ENCODE data around the gene CNTN4. TPM values are rescaled to one million over a fixed set of nuclear protein-coding genes. Genes with fewer than 3 reads are reported as not detected.

Gene CNTN4
- total and polyA plus RNA-seq, 2 experiments from 2014 or later: 0.91 to 4.0 TPM

GRCh38 chr3:2266606-2267005 is 167.9 kb downstream of the CNTN4 start (continued):
- no peak for TF ChIP-seq CTCF (conservative IDR thresholded peaks at IDR 0.05; ENCODE audit: low read depth in 2 of 2)
- no peak for TF ChIP-seq REST (IDR thresholded peaks at IDR 0.05; ENCODE audit: unreplicated experiment)
- no peak for TF ChIP-seq ZNF114 (CRISPR knock-in tag; IDR thresholded peaks at IDR 0.05)

- Mint-ChIP-seq H3K36me3 (ENCODE audit: low read depth) (peaks cover 14% of the 10 kb centered on the region; the same call in 2 of the 3 replicates), H3K4me3 (no peak overlapping the region), H3K4me1 (no peaks in the 10 kb centered on the region), H3K27me3 (ENCODE audit: insufficient read depth, low read depth, poor library complexity) (no peaks in the 10 kb centered on the region), H3K9me3 (peaks cover 88% of the 10 kb centered on the region), H3K27ac (no peak overlapping the region)
- no peak overlapping the region for H2AFZ ChIP-seq
- no peaks in the 10 kb centered on the region for H4K20me1 ChIP-seq (replicated peaks; ENCODE audit: insufficient read depth)
- no peaks in the 10 kb centered on the region for H3K4me1 ChIP-seq (ENCODE audit: insufficient read depth)
- H3K27ac ChIP-seq (ENCODE audit: low read depth): no peak overlapping the region
- H3K79me2 ChIP-seq (replicated peaks; ENCODE audit: insufficient read depth): no peaks in the 10 kb centered on the region
- H3K27me3 ChIP-seq (ENCODE audit: insufficient read depth): no peaks in the 10 kb centered on the region
- ATAC-seq (no peak), DNase-seq (ENCODE audit: low spot score) (peak; percentile 16)
- no peaks in the 10 kb centered on the region for H3F3A ChIP-seq (replicated peaks; ENCODE audit: low read depth)
- H3K9me2 ChIP-seq (ENCODE audit: insufficient read depth): no peaks in the 10 kb centered on the region
- no peaks in the 10 kb centered on the region; the same call in 1 of the 2 replicates for H3K36me3 ChIP-seq (ENCODE audit: insufficient read depth)
- no peak overlapping the region for H3K4me2 ChIP-seq
- no peak overlapping the region for H3K4me3 ChIP-seq
- TF ChIP-seq CTCF (conservative IDR thresholded peaks at IDR 0.05; ENCODE audit: low read depth in 2 of 2) (peak; percentile 35 to 53), ZNF331 (CRISPR knock-in tag; IDR thresholded peaks at IDR 0.05; ENCODE audit: low read depth) (no peak), STAT1 (IDR thresholded peaks at IDR 0.05; ENCODE audit: unreplicated experiment) (no peak), POLR2AphosphoS5 (IDR thresholded peaks at IDR 0.05; ENCODE audit: low read depth) (no peak)
These were observed 170.1 kb downstream of the CNTN4 start for GRCh38 chr3:2268779-2269178.

Data from GM23338 (cell line).